ENCODE measurements around the gene TRIM33.

DNA sequence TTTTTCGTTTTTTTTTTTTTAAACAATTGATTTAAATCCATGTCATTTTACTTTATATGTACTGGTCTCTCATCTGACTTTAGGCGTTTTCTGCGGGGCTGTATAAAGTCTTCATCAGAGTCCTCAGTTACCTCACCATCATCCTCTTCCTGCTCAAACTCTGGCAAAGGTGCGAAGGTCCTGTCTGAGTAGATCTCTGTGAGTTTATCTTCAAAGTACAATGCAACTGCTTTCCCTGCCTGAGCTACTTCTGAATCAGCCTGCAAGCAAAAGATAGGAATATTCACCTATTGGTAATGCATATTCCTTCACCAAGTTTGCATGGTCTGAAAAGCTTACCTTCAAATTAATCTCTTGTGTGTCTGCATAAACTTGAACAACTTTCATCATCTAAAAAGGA is 113.4 kb downstream of the TRIM33 start:
- TF ChIP-seq POLR2A (IDR thresholded peaks at IDR 0.05; ENCODE audit: low read length) = no peak
- TF ChIP-seq, protein P1, sequence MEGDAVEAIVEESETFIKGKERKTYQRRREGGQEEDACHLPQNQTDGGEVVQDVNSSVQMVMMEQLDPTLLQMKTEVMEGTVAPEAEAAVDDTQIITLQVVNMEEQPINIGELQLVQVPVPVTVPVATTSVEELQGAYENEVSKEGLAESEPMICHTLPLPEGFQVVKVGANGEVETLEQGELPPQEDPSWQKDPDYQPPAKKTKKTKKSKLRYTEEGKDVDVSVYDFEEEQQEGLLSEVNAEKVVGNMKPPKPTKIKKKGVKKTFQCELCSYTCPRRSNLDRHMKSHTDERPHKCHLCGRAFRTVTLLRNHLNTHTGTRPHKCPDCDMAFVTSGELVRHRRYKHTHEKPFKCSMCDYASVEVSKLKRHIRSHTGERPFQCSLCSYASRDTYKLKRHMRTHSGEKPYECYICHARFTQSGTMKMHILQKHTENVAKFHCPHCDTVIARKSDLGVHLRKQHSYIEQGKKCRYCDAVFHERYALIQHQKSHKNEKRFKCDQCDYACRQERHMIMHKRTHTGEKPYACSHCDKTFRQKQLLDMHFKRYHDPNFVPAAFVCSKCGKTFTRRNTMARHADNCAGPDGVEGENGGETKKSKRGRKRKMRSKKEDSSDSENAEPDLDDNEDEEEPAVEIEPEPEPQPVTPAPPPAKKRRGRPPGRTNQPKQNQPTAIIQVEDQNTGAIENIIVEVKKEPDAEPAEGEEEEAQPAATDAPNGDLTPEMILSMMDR (IDR thresholded peaks at IDR 0.05) = no peak
- no peak for TF ChIP-seq POLR2AphosphoS2 (conservative IDR thresholded peaks at IDR 0.05; ENCODE audit: low read length)
- TF ChIP-seq GATA3 (IDR thresholded peaks at IDR 0.05; ENCODE audit: borderline replicate concordance) = no peak
- TF ChIP-seq, protein P2, sequence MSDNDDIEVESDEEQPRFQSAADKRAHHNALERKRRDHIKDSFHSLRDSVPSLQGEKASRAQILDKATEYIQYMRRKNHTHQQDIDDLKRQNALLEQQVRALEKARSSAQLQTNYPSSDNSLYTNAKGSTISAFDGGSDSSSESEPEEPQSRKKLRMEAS (IDR thresholded peaks at IDR 0.05) = no peak
- no peak for TF ChIP-seq EP300 (IDR thresholded peaks at IDR 0.05)
- no peak for TF ChIP-seq EHMT2 (IDR thresholded peaks at IDR 0.05; ENCODE audit: low read depth)
- TF ChIP-seq, protein P3, sequence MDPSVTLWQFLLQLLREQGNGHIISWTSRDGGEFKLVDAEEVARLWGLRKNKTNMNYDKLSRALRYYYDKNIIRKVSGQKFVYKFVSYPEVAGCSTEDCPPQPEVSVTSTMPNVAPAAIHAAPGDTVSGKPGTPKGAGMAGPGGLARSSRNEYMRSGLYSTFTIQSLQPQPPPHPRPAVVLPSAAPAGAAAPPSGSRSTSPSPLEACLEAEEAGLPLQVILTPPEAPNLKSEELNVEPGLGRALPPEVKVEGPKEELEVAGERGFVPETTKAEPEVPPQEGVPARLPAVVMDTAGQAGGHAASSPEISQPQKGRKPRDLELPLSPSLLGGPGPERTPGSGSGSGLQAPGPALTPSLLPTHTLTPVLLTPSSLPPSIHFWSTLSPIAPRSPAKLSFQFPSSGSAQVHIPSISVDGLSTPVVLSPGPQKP (IDR thresholded peaks at IDR 0.05; ENCODE audit: low read depth, low read length) = no peak
- TF ChIP-seq REST (IDR thresholded peaks at IDR 0.05) = no peak
- no peak for TF ChIP-seq JUN (IDR thresholded peaks at IDR 0.05)
- no peak for TF ChIP-seq HOXA7 (CRISPR knock-in tag; IDR thresholded peaks at IDR 0.05)
